Measurements from ENCODE around the gene ZNF397.
"Not testable (repeated sequence)": the region's sequence is repeated elsewhere in the genome, so short reads cannot be mapped to it uniquely, and the experiment has no call there.

Gene ZNF397

GRCh38 chr18:35240664-35241447 is at the start of gene ZNF397:
Gene ZNF397 (plus strand): TSS chr18:35241034. CDS start chr18:35242471, 1,437 bp downstream.
- peak; percentile 95 for DNase-seq

- no peak for DNase-seq
Observed at GRCh38 chr18:35191698-35192025, 49.2 kb upstream of the ZNF397 start.

- DNase-seq = no peak
Observed at GRCh38 chr18:35192415-35192814, 48.4 kb upstream of the ZNF397 start.

GRCh38 chr18:35193316-35193715 is 47.5 kb upstream of the ZNF397 start:
- DNase-seq = no peak

- DNase-seq = no peak
Observed at GRCh38 chr18:35197296-35197695, 43.5 kb upstream of the ZNF397 start.

- no peak for DNase-seq
Observed at GRCh38 chr18:35201256-35201931, 39.4 kb upstream of the ZNF397 start.

GRCh38 chr18:35203067-35203466 is 37.8 kb upstream of the ZNF397 start:
- no peak for DNase-seq

- DNase-seq = no peak
Observed at GRCh38 chr18:35205199-35205712, 35.6 kb upstream of the ZNF397 start.

- DNase-seq = not testable (repeated sequence)
Observed at GRCh38 chr18:35205746-35206458, 34.9 kb upstream of the ZNF397 start.

- no peak for DNase-seq
Observed at GRCh38 chr18:35215026-35215425, 25.8 kb upstream of the ZNF397 start.

- not testable (repeated sequence) for DNase-seq
Observed at GRCh38 chr18:35216611-35217010, 24.2 kb upstream of the ZNF397 start.

GRCh38 chr18:35219331-35219730 is 21.5 kb upstream of the ZNF397 start:
- DNase-seq = not testable (repeated sequence)

- no peak for DNase-seq
Observed at GRCh38 chr18:35220424-35220823, 20.4 kb upstream of the ZNF397 start.

- no peak for DNase-seq
Observed at GRCh38 chr18:35223797-35224196, 17.0 kb upstream of the ZNF397 start.

GRCh38 chr18:35227254-35227653 is 13.6 kb upstream of the ZNF397 start:
- no peak for DNase-seq

GRCh38 chr18:35231052-35231451 is 9.8 kb upstream of the ZNF397 start:
- DNase-seq = peak; percentile 67

- DNase-seq = no peak
Observed at GRCh38 chr18:35236571-35237363, 4.1 kb upstream of the ZNF397 start.

- DNase-seq = no peak
Observed at GRCh38 chr18:35239314-35239713, 1.5 kb upstream of the ZNF397 start.

- DNase-seq = no peak
Observed at GRCh38 chr18:35241448-35241804, 592 bp downstream of the ZNF397 start.

- no peak for DNase-seq
Observed at GRCh38 chr18:35242426-35242825, 1.6 kb downstream of the ZNF397 start.

GRCh38 chr18:35244671-35245070 is 3.8 kb downstream of the ZNF397 start:
- no peak for DNase-seq

GRCh38 chr18:35245719-35246317 is 5.0 kb downstream of the ZNF397 start:
- DNase-seq = no peak

All from stimulated activated naive CD4-positive, alpha-beta T cell treated with Interleukin-2 at 50 U/mL for 16 hours (primary cell).